Ramos (cell line): Measurements from ENCODE around the gene EGFL6.
"Not testable (repeated sequence)": the region's sequence is repeated elsewhere in the genome, so short reads cannot be mapped to it uniquely, and the experiment has no call there.

Experiments
- in situ Hi-C: fragments of 300-500 bp; cut with MboI; formaldehyde crosslinking; loops from one replicate; pipeline ENCODE4 v1.14.3; 2022; ENCODE audit warnings: low sequenced_read_pairs; ENCODE audit not compliant: unreplicated experiment

EGFL6 gene

GRCh38 chrX:13590207-13590606 lies 20.8 kb downstream of the EGFL6 start:
- in situ Hi-C loops, result no loop called here

DNA sequence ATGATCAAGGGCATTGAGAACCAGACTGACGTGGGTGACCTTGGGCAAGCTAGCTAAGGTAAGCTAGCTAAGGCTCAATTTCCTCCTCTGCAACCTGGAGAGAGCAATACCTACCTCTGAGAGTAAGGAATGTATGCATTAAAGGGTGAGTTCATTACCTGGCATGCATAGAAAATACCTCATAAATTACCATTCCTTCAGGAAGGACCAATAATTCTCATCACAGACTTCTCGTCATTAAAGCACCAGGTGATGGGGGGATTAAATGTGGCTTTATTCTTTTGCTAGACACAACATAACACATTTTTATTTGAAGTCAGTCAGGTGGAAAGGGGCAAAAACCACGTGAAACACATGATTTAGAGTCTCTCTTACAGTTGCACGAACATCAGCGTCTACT lies 21.5 kb downstream of the EGFL6 start:
- in situ Hi-C loops, result no loop called here

GRCh38 chrX:13597874-13598273 lies 28.5 kb downstream of the EGFL6 start:
- in situ Hi-C loops, result no loop called here

GRCh38 chrX:13598877-13599276 lies 29.5 kb downstream of the EGFL6 start:
- in situ Hi-C loops, result no loop called here

DNA sequence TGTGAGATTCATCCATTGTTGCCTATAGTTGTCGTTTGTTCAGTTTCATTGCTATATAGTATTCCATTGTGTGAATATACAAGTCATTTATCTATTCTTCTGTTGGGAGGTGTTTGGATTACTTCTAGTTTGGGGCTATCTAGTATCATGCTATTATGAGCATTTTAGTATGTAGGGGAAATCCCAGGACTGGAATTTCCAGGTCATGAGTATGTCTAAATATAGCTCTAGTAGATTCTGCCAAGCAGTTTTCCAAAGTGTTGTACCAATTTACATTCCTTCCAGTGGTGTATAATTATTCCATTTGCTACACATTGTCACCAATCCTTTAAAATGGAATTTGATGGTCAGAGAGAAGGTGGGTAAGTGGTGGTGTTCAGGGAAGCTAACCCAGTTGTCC lies 30.1 kb downstream of the EGFL6 start:
- in situ Hi-C loops, result no loop called here

- in situ Hi-C loops, result no loop called here
Measured at GRCh38 chrX:13605611-13606010, 36.2 kb downstream of the EGFL6 start.

DNA sequence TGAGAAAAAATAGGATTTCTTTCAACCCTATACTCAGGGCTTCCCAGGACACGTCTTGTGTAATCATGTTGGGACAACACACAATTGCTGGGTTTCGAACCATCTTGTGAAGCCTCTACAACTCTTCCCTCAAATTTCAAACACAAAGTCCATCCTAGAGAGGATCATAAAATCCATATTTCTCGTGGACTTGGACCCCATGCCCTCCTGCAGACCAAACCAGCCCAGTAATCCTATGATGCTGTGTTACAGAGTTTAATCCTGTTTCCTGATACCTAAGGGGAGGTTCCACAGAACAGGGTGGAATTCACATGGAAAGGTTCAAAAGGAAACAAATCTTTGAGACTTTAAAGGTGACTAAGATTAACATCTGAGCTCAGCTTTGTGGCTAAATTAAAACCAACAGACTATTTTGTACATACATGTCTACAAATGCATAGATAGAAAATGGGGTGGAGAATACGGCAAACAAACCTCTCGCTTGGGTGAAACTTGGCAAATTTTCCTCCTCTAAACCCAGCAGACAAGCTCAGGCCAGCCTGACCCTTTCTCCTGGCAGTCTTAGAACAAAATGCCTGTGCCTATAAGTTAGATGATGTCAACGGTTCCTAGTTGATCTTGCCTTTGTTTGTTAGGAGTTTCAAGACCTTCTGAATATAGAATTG lies 38.1 kb downstream of the EGFL6 start:
- in situ Hi-C loops, result no loop called here

GRCh38 chrX:13607996-13608365 lies 38.6 kb downstream of the EGFL6 start:
- in situ Hi-C loops, result no loop called here

DNA sequence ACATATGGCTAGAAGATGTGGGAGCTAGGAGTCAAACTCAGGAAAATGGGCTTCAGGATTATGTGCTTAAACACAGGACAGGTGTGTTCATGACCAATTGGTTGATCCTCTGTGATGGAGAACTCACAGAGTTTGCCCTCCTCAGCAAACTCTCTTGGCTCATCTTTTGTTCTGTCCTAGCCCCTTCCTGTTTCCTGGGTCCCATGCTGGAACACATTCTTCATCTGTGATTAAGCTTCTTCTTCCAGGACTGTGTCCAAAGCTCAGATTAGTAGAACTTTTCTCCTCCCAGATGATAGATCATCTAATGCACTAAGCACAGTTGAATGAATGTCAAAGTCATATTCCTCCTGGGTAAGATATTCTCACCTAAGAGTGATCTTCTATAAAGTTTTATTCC lies 44.8 kb downstream of the EGFL6 start:
- in situ Hi-C loops, result no loop called here

DNA sequence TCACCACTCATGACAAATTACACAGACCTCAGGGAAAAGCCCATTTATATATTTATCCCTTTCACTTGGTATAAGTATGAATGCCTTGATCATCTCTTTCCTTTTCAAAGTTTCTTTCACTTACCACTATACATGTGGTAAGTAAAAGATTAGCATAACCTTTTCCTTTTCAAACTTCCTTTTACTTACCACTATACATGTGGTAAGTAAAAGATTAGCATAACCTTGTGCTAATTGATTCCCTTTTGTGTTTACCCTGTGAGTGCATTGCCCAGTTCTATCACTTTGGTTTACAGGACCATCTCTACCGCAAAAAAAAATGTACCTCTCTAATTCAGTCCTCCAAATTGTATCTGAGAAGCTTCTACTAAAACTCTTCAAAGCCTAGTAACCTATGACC lies 50.8 kb downstream of the EGFL6 start:
- in situ Hi-C loops, result no loop called here

- in situ Hi-C loops, result no loop called here
Measured at GRCh38 chrX:13622401-13622964, 53.1 kb downstream of the EGFL6 start.

DNA sequence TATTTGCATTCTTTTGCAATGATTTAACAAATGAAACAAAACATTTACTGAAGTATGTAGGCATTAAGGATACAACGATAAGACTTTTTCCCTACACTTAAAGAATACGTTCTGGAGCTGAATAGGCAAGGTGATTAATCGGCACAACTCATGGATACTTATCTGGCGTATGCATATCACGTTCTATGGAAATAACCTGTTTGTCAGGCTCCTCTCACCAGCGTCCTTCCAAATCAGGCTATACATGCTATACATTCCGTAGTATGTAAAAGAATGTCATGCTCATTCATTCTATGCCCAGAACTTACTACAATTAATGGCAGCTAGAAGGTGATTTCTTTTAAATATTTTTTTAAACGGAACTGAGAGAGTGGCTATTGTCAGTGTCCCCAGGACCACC lies 57.9 kb downstream of the EGFL6 start:
- in situ Hi-C loops, result no loop called here

DNA sequence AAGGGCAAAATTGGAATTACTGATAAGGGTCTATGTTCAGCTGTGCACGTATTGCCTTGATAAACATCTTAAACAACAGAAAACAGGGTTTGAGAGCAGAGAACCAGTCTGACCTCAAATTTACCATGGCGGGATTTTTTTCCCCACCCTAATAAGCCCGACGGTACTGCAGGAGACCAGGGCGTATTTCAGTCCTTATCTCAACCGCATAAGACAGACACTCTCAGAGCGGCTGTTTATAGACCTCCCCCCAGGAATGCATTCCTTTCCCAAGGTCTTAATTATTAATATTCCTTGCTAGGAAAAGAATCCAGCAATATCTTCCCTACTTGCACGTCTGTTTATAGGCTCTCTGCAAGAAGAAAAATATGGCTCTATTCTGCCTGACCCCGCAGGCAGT lies 67.8 kb downstream of the EGFL6 start:
- in situ Hi-C loops, result not testable (repeated sequence)

DNA sequence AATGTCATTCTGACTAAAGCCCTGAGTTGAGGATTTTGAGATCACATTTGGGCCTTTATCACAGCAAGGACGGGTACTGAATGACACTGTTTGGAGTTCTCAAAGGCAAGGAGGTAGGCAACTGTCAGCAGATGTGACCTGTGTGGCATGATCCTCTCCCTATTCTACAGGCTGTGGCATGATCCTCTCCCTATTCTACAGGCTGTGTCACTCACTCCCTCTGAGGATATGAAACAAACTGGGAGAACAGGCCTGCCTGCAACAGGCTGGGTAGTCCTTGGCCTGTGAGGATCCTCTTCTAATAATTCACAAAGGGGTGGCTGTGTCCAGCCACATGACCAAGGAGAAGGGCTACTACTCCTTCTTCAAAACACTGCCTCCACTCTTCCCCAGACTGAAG lies 68.6 kb downstream of the EGFL6 start:
- in situ Hi-C loops, result no loop called here

DNA sequence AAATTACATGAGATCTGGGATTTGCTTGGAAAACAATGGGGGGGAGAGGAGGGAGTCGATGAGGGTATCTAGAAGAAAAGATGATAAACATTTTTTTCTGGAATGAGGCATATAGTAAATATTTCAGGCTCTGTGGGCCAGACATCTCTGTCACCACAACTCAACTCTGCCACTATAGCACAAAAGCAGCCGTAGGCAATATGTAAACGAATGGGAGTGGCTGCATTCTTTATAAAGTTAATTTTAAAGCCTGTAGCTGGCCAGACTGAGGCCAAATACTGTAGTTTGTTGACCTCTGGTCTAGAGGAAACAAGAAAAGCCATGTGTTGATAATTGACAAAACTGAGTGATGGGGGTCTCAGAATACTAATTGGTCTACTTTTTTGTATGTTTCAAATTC lies 69.4 kb downstream of the EGFL6 start:
- in situ Hi-C loops, result no loop called here

GRCh38 chrX:13641684-13642083 lies 72.3 kb downstream of the EGFL6 start:
- in situ Hi-C loops, result not testable (repeated sequence)

GRCh38 chrX:13645464-13646153 lies 76.2 kb downstream of the EGFL6 start:
- in situ Hi-C loops, result no loop called here

GRCh38 chrX:13646154-13646549 lies 76.8 kb downstream of the EGFL6 start:
- in situ Hi-C loops, result no loop called here

- in situ Hi-C loops, result no loop called here
Measured at GRCh38 chrX:13647709-13648212, 78.4 kb downstream of the EGFL6 start.

- in situ Hi-C loops, result not testable (repeated sequence)
Measured at GRCh38 chrX:13648336-13648735, 78.9 kb downstream of the EGFL6 start.

DNA sequence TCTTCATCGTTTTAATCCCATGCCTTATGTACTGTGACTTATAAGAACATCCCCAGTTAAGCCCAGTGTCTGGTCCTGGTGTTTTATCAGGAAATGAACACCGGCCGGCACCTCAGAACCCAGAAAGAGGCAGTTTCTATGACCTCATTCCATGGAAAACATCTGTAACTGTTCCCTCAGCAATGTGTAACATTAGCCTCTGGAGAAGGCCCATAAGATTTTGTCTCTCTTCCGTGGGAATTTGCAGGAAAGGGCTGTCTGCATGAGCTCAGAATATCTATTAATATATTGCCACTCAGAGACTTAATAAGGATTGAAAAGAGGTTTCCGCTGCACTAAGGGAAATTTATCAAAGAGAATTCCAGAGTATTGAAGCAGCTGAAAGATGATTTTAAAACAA lies 80.4 kb downstream of the EGFL6 start:
- in situ Hi-C loops, result loop anchor here (10.0 kb wide), 2 partner anchors 145 to 385 kb away; no protein-coding TSS in a partner anchor
